Measurements from ENCODE around the gene JADE2. TPM values are rescaled to one million over a fixed set of nuclear protein-coding genes. Genes with fewer than 3 reads are reported as not detected.
"Not testable (repeated sequence)": the region's sequence is repeated elsewhere in the genome, so short reads cannot be mapped to it uniquely, and the experiment has no call there.

Gene JADE2
- 0.94 TPM for polyA plus RNA-seq (ENCODE audit: insufficient read length)

DNA sequence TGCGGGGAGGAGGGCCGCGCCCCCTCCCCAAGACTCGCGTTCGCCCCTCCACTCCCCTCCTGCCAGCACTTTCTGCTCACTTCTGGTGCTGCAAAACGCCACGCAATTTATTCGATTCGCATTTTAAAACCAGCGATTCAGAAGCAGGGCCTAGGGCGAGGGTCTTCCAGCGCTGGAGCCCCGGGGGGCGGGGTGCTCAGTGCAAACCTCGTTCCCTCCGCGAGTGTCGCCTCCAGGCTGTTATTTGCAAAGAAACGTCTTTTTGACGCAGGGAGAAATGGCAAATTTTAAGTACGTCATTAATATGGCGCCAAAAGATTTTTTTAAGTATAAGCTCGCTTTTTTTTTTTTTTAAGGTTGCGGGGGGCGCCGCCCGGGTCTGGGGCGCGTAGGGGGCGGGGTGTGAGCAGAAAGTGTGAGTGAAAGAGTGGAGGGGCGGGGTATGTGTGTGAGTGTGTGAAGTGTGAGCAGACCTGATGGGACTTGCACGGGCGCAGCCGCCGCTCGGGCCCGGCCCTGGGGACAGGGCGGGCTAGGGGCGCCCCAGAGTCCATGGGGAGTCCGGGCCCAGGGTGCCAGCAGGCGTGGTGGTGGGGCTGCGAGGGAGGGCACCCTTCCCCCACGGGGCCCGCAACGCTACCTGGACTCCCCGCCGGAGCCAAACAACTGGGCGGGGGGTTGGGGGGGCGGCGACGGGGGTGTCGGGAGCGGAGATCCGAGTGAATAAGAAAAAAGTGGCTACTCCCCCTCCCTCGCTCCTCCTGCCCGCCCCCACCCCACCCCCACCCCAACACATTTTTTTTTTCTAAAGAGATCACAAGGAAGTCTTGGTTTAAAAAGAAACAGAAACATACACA, at the start of gene JADE2:
Gene JADE2, plus strand, starts transcription at position 845 of the 857 bp plus-strand sequence. CDS start 10,188 bp downstream, outside the sequence.
- no peak for DNase-seq (ENCODE audit: low read depth)

DNA sequence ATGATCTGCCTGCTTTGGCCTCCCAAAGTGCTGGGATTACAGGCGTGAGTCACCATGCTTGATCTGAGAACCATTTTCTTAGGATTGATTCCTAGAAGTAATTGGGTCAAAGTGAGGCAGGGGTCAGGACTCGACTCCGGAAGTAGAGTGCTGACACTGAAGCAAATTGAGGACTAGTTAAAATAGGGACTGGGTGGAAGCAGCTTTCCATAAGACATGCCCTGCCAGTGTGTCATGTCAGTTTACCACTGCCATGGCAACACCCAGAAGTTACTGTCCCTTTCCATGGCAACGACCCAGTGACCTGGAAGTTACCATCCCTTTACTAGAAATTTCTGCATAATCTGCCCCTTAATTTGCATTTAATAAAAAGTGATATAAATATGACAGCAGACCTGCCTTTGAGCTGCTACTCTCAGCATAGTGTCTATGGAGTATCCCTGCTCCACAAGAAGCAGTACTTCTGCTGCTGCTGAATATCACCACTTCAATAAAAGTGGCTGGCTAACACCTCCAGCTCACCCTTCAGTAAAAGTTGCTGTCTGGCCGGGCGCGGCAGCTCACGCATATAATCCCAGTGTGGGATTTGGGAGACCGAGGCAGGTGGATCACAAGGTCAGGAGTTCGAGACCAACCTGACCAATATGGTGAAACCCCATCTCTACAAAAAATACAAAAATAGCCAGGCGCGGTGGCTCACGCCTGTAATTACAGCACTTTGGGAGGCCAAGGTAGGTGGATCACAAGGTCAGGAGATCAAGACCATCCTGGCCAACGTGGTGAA, 47.8 kb upstream of the JADE2 start:
- no peak for DNase-seq (ENCODE audit: low read depth)

DNA sequence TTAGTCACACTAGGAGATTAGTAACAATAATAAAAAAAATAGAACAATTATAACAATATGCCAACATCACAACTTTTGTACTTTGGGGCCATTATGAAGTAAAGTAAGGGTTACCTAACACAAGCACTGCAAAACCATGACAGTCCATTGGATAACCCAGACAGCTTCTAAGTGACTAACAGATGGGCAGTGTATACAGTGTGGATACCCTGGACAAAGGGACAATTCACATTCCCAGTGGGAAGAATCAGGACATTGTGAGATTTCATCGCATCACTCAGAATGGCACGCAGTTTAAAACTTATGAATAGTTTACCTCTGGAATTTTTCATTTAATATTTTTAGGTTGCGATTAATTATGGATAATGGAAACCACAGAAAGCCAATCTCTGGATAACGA, 45.6 kb upstream of the JADE2 start:
- no peak for DNase-seq (ENCODE audit: low read depth)

DNA sequence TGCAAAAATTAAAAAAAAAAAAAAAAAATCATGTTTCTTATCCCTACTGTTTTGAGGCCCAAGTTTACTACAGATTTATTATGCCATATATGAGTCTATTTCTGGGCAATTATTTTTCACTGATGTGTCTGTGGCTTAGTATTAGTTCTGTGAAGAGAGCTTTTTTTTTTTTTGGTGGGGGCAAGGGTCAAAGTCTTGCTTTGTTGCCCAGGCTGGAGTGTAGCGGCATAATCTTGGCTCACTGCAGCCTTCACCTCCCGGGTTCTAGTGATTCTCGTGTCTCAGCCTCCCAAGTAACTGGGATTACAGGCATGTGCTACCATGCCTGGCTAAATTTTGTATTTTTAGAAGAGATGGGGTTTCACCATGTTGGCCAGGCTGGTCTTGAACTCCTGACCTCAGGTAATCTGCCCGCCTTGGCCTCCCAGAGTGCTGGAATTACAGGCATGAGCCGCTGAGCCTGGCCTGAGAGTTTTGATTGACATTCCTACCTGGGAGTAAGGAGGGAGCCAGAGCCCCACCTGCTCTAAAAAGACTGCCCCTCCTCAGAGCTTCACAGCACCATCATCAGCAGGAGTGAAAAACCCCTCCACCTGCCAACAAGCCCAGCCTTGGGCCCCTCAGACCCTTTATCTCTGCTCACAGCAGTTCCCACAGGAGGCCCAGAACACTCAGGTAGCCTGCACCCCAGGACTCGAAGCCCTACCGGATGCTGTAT, 36.1 kb upstream of the JADE2 start:
- DNase-seq (ENCODE audit: low read depth) = no peak

DNA sequence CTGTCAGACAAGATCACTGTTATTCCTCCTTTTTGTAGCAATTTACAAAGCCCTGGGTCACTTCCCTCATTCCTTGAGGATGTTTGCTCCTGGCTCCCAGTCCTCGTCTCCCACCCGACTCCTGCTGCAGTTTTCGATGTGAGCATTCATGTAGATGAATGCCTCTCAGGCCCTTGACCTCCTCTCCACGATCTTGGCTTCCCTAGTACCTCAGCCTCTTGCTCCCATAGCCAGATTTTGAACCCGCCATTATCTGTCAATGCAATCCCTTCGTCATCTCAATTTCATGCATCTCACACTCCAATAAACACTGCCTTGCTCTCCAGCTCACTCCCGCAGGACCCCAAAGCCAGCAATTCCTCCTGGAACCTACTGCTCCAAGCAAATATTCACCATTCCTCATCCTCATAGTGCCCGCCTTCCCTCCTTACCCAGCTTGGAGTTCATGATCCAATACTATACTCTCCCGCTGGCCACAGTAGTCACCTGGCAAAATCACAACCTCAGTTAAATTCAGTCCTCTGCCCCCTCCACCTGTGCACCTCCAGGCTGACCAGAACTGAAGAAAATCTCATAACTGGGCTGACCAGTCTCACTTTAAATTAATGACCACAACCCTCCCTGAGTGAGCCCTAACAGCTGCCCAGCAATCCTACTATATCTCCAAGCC, 35.1 kb upstream of the JADE2 start:
- no peak for DNase-seq (ENCODE audit: low read depth)

DNA sequence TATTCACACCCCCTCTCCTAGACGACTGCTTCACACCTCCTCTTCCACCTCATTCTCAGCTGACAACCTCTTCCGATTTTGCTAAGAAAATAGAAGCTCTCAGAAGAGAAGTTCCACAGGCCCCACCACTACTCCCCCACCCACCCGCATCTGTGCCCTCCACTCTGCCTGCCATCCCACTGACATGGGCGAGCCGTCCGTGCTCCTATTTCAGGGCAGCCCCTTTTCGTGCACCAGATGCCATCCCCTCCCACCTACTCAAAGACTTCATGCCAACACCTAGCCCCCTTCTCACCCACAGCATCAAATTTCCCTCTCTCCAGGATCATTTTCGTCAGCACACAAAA, 34.6 kb upstream of the JADE2 start:
- DNase-seq (ENCODE audit: low read depth) = no peak

DNA sequence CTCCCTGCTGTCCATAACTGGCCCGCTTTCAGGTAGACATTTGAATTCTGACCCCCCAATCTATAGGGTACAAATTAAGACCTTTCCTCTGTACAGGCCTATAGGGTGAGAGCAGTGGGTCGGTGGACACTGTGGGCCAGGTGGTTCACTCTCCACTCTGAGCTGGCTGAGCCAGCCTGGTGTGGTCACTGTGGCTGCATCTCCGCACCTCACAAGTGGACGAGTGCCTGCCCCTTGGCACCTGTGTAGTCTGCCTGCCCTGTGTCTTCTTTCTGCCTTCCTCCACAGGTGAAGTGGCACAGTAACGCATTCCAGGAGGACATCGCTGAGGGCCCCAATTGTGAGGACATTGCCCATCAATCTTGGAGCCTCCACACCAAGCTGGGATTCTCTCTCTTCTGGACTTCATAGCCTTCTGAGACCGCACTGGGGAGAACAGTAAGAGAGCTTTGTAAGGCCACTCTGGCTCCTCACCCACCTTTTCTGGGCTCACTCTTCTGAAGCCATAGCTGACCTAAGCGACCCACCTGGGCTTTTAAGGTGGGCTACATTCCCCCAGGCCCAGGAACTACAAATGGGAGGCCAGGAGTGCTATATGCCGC, 33.5 kb upstream of the JADE2 start:
- no peak for DNase-seq (ENCODE audit: low read depth)

DNA sequence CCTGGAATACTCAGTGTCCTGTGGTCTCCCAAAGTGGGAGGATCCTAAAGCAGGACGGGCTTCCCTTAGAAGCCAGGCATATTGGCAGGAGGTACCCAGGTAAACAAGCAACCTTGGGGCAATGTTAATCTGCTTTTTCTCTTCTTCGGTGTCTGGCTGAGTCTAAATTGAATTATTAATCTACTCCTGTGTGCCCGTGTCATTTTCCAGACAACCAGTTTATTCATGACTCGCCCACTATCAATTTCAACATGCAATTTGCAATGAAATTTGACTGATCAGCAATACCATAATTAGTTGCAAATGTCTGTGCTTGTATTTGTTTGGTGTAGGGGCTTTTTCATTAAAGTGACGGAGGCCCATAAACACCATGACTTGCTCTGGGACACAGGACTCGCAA, 32.9 kb upstream of the JADE2 start:
- no peak for DNase-seq (ENCODE audit: low read depth)

DNA sequence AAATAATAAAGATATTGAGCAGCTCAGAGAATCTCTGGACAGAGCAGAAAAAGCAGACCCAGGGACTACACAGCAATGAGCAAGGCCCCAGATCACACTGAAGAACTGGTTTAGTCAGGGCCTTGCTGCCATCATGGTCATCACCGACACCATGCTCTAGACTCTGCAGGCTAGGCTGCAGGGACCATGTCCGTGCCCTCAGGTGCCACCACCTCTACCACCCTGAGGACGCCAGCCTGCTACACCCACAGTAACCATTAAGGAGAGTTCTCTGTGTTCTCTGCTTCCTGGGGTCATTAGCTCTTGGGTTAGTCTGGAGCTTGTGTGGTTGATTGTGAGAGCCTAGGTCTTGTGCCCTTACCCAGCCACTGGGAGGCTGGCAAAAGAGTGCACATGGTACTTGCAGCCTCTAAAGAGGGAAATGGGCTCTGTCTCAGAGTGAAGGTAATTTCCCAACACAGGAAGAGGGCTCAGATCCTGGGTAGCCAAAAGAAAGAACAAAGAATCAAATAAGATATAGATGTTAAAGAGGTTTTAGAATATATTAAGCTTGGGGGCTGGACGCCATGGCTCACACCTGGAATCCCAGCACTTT, 31.9 kb upstream of the JADE2 start:
- no peak for DNase-seq (ENCODE audit: low read depth)

DNA sequence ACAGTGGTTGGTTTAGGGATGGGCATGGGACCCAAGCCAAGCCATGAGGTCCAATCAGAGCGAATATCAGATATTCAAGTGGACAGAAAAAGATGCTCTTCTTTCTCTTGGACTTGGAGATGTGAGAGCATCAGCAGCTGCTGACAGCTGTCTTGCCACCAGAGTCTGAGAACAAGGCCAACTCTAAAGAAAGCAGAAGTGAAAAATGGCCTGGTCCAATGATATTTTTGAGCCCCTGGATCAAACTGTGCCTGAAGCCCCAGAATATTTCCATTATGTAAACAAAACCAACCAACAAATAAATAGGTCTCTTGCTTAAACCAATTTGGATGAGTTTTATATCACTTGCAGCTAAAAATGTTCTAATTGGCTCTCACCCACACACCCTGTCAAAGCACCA, 30.7 kb upstream of the JADE2 start:
- DNase-seq (ENCODE audit: low read depth) = no peak

DNA sequence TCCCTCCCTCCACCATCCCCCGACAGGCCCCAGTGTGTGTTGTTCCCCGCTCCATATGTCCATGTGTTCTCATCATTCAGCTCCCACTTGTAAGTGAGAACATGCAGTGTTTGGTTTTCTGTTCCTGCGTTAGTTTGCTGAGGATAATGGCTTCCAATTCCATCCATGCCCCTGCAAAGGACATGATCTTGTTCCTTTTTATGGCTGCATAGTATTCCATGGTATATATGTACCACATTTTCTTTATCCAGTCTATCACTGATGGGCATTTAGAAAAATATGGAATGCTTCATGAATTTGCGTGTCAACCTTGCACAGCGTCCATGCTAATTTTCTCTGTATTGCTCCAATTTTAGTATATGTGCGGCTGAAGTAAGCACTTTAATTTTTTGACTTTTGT, 25.6 kb upstream of the JADE2 start:
- DNase-seq (ENCODE audit: low read depth) = not testable (repeated sequence)

DNA sequence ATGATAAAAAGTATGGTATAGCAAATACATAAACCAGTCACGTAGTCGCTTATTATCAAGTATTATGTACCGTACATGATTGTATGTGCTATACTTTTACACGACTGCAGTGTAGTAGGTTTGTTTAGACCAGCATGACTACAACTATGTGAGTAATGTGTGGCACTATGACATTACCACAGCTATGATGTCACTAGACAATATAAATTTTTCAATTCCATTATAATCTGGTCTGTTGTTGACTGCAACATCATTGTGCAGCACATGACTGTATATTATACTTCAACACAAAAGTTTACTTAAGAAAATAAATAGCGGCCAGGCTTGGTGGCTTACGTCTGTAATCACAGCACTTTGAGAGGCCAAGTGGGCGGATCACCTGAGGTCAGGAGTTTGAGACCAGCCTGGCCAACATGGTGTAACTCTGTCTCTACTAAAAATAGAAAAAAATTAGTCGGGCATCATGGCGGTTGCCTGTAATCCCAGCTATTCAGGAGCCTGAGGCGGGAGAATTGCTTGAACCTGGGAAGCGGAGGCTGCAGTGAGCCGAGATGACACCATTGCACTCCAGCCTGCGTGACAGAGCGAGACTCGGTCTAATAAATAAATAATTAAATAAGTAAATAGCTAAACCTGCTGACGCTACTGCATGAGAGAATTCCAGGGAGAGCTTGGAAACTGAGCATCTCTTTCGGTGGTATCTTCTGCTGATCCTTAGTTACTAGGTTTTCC, 24.6 kb upstream of the JADE2 start:
- DNase-seq (ENCODE audit: low read depth) = no peak

DNA sequence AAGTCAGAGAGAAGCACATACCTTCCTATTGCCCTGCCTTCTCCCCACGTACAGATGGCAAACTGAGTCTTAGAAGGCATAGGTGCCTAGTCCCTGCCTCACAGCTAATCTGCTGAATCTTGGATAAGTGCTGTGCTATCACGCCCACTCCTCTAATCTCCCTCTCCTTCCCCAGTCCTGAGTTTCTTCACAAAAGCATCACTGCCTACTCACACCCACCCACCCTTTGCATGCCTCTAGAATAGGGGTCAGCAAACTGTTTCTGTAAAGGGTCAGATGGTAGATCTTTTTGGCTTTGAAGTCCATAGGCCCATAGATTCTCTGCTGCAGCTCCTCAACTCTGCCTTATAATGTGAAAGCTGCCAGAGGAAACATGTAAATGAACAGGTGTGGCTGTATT, 23.2 kb upstream of the JADE2 start:
- no peak for DNase-seq (ENCODE audit: low read depth)

DNA sequence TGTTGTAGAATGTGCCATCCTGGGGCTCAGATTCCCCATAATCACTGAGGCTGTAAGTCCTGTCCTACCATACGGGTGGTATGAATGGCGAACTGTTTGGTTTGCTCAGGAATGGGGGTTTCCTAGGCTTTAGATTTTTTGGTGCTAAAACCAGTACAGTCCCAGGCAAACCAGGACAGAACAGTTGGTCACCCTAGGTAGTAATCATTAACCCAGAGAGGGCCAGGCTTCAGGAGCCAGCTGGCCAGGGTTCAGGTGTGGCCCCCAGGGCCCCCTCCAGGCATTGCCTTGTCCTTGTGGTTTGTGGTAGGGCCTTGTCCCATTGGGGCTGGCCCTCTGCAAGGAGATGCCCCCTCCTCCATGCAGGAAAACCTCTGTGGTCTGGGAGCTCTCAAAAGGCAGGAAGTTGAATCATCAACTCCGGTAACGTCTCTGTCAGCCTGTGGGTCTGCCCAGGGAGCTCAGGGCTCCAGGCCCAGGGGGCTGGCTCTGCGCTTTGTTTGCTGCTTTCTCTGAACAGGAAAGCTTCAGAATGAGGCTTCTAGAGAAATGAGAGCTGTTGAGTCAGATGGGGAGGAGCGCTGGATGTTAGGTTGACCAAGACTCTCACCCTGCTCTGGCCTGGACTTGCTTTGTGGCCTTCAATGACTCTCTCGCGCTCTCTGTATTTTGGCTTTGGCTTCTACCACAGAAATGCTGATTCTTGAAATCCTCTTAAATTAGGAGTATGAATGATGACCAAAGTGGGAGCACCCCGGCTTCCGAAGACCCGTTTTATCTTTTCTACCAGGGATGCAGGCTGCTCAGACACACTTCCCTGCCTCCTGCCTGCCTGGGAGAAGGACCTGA, 22.2 kb upstream of the JADE2 start:
- DNase-seq (ENCODE audit: low read depth) = no peak

DNA sequence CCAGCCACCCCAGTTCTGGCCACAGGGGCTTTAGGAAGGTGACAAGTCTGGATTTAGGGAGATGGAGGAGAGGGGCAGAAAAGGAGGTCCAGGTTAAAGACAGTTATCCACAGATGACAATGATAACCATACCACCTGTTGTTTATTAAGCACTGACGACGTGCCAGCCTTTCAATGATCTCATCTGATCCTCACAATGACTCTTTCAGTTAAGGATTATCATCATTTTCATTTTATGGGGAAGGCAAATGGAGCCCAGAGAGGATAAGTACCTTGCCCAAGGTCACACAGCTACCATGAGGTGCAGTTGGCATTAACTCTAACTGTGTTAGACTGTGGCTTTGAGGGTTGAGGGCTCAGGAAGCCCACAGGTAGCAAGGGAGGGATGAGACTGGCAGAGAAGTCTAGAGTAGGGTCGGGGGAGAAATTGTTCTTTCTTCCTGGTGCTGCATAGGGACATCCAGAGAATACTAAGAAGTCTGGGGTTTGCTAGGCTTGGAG, 21.5 kb upstream of the JADE2 start:
- no peak for DNase-seq (ENCODE audit: low read depth)

DNA sequence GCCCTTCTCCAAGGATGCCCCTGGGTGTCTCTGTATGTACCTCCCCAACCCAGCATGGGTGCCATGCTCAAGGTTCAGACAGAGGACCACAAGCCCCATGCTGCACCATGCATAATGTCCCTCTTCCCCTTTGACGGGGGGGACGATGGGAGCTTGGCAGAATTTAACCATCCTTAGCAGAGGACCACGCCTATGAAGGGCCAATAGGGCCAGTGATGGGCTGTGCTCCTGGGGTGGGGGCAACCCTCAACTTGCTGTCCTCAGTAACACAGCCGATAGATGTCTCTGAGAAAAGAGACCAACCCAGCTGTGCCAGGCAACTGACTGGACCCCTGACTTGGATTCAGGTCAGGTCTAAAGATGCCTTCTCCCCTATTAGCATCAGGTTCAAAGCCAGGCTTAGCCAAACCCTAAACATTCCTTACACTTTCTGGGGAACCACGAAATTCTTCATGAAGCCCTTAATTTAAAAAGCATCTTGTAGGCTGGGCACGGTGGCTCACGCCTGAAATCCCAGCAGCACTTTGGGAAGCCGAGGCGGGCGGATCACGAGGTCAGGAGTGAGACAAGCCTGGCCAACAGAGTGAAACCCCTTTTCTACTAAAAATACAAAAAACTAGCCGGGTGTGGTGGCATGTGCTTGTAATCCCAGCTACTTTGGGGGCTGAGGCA, 20.7 kb upstream of the JADE2 start:
- DNase-seq (ENCODE audit: low read depth) = no peak

DNA sequence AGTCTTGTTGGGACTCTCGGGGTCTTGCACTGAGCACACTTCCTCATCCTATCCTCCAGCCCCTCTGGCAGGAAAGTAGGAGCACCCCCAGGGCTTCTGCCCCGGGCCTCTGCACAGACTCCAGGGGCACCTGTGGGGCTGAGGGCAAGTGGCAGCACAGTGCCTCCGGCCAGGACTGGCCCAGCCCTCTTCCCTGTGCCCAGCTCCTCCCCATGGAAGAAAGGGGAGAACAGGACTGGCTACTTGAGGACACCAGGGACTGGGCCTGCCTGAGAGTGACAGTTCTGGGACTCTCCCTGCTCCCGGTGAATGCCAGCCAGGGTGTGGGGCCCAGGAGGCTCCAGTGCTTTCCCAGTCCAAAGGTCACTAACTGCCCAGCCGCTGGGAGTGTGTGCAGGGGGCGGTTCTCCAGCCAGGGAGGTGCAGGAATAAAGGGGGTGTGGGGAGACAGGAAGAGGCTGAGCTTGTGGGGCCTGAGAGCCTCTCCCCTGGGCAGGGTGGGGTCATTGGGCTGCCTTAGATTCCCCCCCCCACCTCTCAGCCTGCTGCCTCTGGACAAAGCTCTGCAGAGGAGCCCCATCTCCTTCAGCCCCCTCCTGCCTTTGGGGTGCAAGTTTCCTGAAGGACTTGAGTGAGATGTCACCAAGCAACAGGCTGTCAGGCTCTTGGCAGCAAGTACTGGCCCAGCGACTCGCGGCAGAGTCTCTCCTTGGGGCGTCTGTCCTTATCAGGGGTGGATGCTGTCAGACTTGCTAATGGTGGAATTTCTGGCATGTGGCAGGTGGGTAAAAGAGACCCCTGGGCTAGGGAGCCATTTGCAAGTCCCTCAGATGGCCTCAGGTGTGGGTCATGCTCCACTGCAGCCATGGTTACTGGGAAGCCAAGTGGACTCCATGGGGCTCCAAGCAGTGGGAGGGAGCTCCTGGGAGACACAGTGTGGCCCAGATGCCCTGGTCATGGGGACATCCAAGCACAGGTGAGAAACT, 19.1 kb upstream of the JADE2 start:
- DNase-seq (ENCODE audit: low read depth) = no peak

Measured in forelimb muscle (tissue), 1 donor.